HEK293 (cell line): Measurements from ENCODE around the gene WIPF3.

Source experiments
- CTCF ChIA-PET: fragments of 350-600 bp; formaldehyde crosslinking; extraction: SDS; loops from one replicate; lab custom pipeline; 2021; ENCODE audit warnings: antibody characterized with exemption; lab: Yijun Ruan, JAX
- POLR2A ChIA-PET: fragments of 300-600 bp; formaldehyde crosslinking; extraction: SDS; loops from one replicate; lab custom pipeline; 2020; ENCODE audit warnings: antibody characterized with exemption, inconsistent platforms; lab: Yijun Ruan, JAX
- H3K27ac ChIP-seq: fragments of 200-500 bp; sonication (Bioruptor generic); 2 replicates; pipeline ENCODE4 v1.5.1; 2014; ENCODE audit warnings: low read depth, low read length, control low read depth, inconsistent platforms; ENCODE audit errors: extremely low read depth
- H3K36me3 ChIP-seq, 2 experiments: fragments of 200-500 bp in 1 of 2; sonication (Bioruptor generic) in 1 of 2; 1 replicate in 1 of 2; 2 replicates in 1 of 2; pipeline ENCODE4 v1.5.1; 2014 to 2017; ENCODE audit warnings: inconsistent platforms in 2 of 2, low read length in 2 of 2; ENCODE audit not compliant: control insufficient read depth in 2 of 2, insufficient read depth in 1 of 2
- H3K4me1 ChIP-seq: fragments of 200-500 bp; sonication (Bioruptor generic); 2 replicates; pipeline ENCODE4 v1.5.1; 2014; ENCODE audit warnings: mild to moderate bottlenecking, low read length, inconsistent platforms; ENCODE audit not compliant: control insufficient read depth, insufficient read depth
- H3K4me3 ChIP-seq: 2 replicates; pipeline ENCODE4 v1.5.1; 2011; ENCODE audit warnings: low read depth, mild to moderate bottlenecking, control low read depth, low read length, moderate library complexity
- H3K9me3 ChIP-seq: fragments of 200-500 bp; sonication (Bioruptor generic); 2 replicates; pipeline ENCODE4 v1.5.1; 2014; ENCODE audit warnings: low read depth, low read length, inconsistent platforms; ENCODE audit not compliant: control insufficient read depth, insufficient read depth
- GLIS2 ChIP-seq: fragments of 450-650 bp; formaldehyde crosslinking; IDR thresholded peaks from 2 replicates; pipeline ENCODE4 v1.5.1; 2016; ENCODE audit warnings: missing biosample characterization, missing genetic modification characterization
- KLF16 ChIP-seq: fragments of 450-650 bp; formaldehyde crosslinking; IDR thresholded peaks from 2 replicates; pipeline ENCODE4 v1.5.1; 2017; ENCODE audit warnings: missing biosample characterization, missing genetic modification characterization
- OSR2 ChIP-seq: fragments of 450-650 bp; formaldehyde crosslinking; IDR thresholded peaks from 2 replicates; pipeline ENCODE4 v1.5.1; 2016; ENCODE audit warnings: missing biosample characterization, missing genetic modification characterization
- OVOL3 ChIP-seq: fragments of 450-650 bp; formaldehyde crosslinking; IDR thresholded peaks from 2 replicates; pipeline ENCODE4 v1.5.1; 2016; ENCODE audit warnings: missing biosample characterization, missing genetic modification characterization
- SP2 ChIP-seq: fragments of 450-650 bp; formaldehyde crosslinking; IDR thresholded peaks from 2 replicates; pipeline ENCODE4 v1.5.1; 2016; ENCODE audit warnings: missing biosample characterization, missing genetic modification characterization
- TCF7L2 ChIP-seq: IDR thresholded peaks from 2 replicates; pipeline ENCODE4 v1.6.1; 2011; ENCODE audit warnings: low read depth, mild to moderate bottlenecking, inconsistent platforms, low read length, moderate library complexity, borderline replicate concordance
- TSHZ1 ChIP-seq: fragments of 450-650 bp; formaldehyde crosslinking; IDR thresholded peaks from 2 replicates; pipeline ENCODE4 v1.5.1; 2016; ENCODE audit warnings: missing biosample characterization, missing genetic modification characterization, borderline replicate concordance
- ZBTB48 ChIP-seq: fragments of 450-650 bp; formaldehyde crosslinking; IDR thresholded peaks from 2 replicates; pipeline ENCODE4 v1.5.1; 2016; ENCODE audit warnings: missing biosample characterization, missing genetic modification characterization
- ZNF146 ChIP-seq: fragments of 450-650 bp; formaldehyde crosslinking; IDR thresholded peaks from 2 replicates; pipeline ENCODE4 v1.5.1; 2016; ENCODE audit warnings: missing biosample characterization, missing genetic modification characterization
- ZNF174 ChIP-seq: fragments of 450-650 bp; formaldehyde crosslinking; IDR thresholded peaks from 2 replicates; pipeline ENCODE4 v1.5.0; 2017; ENCODE audit warnings: missing biosample characterization, mild to moderate bottlenecking, missing genetic modification characterization
- ZNF18 ChIP-seq: fragments of 450-650 bp; formaldehyde crosslinking; IDR thresholded peaks from 2 replicates; pipeline ENCODE4 v1.5.1; 2016; ENCODE audit warnings: missing biosample characterization, missing genetic modification characterization
- ZNF221 ChIP-seq: fragments of 450-650 bp; formaldehyde crosslinking; IDR thresholded peaks from 2 replicates; pipeline ENCODE4 v1.5.1; 2017; ENCODE audit warnings: missing biosample characterization, missing genetic modification characterization, borderline replicate concordance
- ZNF23 ChIP-seq: fragments of 450-650 bp; formaldehyde crosslinking; IDR thresholded peaks from 2 replicates; pipeline ENCODE4 v1.5.1; 2016; ENCODE audit warnings: missing biosample characterization, missing genetic modification characterization, borderline replicate concordance
- ZNF26 ChIP-seq: fragments of 450-650 bp; formaldehyde crosslinking; IDR thresholded peaks from 2 replicates; pipeline ENCODE4 v1.5.1; 2016; ENCODE audit warnings: missing biosample characterization, missing genetic modification characterization
- ZNF394 ChIP-seq: fragments of 450-650 bp; formaldehyde crosslinking; IDR thresholded peaks from 2 replicates; pipeline ENCODE4 v1.5.1; 2016; ENCODE audit warnings: missing biosample characterization, missing genetic modification characterization, mild to moderate bottlenecking, moderate library complexity, borderline replicate concordance
- ZNF404 ChIP-seq: fragments of 450-650 bp; formaldehyde crosslinking; IDR thresholded peaks from 2 replicates; pipeline ENCODE4 v1.5.1; 2017; ENCODE audit warnings: missing biosample characterization, missing genetic modification characterization
- ZNF473 ChIP-seq: fragments of 450-650 bp; formaldehyde crosslinking; IDR thresholded peaks from 2 replicates; pipeline ENCODE4 v1.5.1; 2017; ENCODE audit warnings: missing biosample characterization, missing genetic modification characterization
- ZNF571 ChIP-seq: fragments of 450-650 bp; formaldehyde crosslinking; IDR thresholded peaks from 2 replicates; pipeline ENCODE4 v1.5.0; 2017; ENCODE audit warnings: missing biosample characterization, missing genetic modification characterization
- ZNF585B ChIP-seq: fragments of 450-650 bp; formaldehyde crosslinking; IDR thresholded peaks from 2 replicates; pipeline ENCODE4 v1.5.1; 2016; ENCODE audit warnings: missing biosample characterization, missing genetic modification characterization
- ZNF692 ChIP-seq: fragments of 450-650 bp; formaldehyde crosslinking; IDR thresholded peaks from 2 replicates; pipeline ENCODE4 v1.5.1; 2016; ENCODE audit warnings: missing biosample characterization, missing genetic modification characterization

The WIPF3 gene

GRCh38 chr7:29917641-29918040, 111.3 kb downstream of the WIPF3 start:
- H3K4me3 ChIP-seq = no peak overlapping the region

GRCh38 chr7:29918850-29919249, 112.5 kb downstream of the WIPF3 start:
- ChIA-PET POLR2A (no interaction called here), CTCF (no interaction called here)
- peaks cover 3% of the 10 kb centered on the region for H3K4me1 ChIP-seq
- no peak for TF ChIP-seq ZNF394
- no peak for TF ChIP-seq ZNF26 (tag by site-specific recombination)
- no peak for TF ChIP-seq ZBTB48 (tag by site-specific recombination)
- no peak for TF ChIP-seq ZNF221 (tag by site-specific recombination)
- no peak for TF ChIP-seq ZNF18 (tag by site-specific recombination)
- TF ChIP-seq ZNF404 = no peak
- no peak for TF ChIP-seq SP2 (tag by site-specific recombination)
- no peak for TF ChIP-seq ZNF146 (tag by site-specific recombination)
- no peak for TF ChIP-seq ZNF23 (tag by site-specific recombination)
- no peak for TF ChIP-seq KLF16
- no peak for TF ChIP-seq OVOL3 (tag by site-specific recombination)
- no peak for TF ChIP-seq TSHZ1 (tag by site-specific recombination)
- TF ChIP-seq ZNF174 (tag by site-specific recombination) = no peak
- no peak for TF ChIP-seq GLIS2 (tag by site-specific recombination)
- TF ChIP-seq TCF7L2 = no peak
- no peak for TF ChIP-seq ZNF473 (tag by site-specific recombination)
- no peak for TF ChIP-seq ZNF692 (tag by site-specific recombination)
- no peak for TF ChIP-seq OSR2
- H3K36me3 ChIP-seq = peaks cover 4 to 46% of the 10 kb centered on the region in 2 experiments; a peak in 1 of 3 replicates
- H3K27ac ChIP-seq = no peak overlapping the region
- H3K4me3 ChIP-seq = no peak overlapping the region
- H3K9me3 ChIP-seq = no peaks in the 10 kb centered on the region

More at GRCh38 chr7:29917641-29918040, 111.3 kb downstream of the WIPF3 start:
- ChIA-PET CTCF (interaction anchor here (0.9 kb wide), 1 partner anchor 170 kb away, joined by 3 read pairs; no protein-coding TSS in a partner anchor), POLR2A (no interaction called here)
- H3K9me3 ChIP-seq = no peaks in the 10 kb centered on the region
- TF ChIP-seq ZNF585B (tag by site-specific recombination) (no peak), ZNF571 (tag by site-specific recombination) (no peak)
- H3K36me3 ChIP-seq = peaks cover 4 to 34% of the 10 kb centered on the region in 2 experiments; a peak in 1 of 3 replicates
- no peak overlapping the region for H3K27ac ChIP-seq
- H3K4me1 ChIP-seq = peaks cover 3% of the 10 kb centered on the region
